Measurements from ENCODE around the gene ETV1. TPM values are rescaled to one million over a fixed set of nuclear protein-coding genes. Genes with fewer than 3 reads are reported as not detected.
A peak's percentile ranks its signal among the peaks of the same experiment; 100 is the strongest.

Gene ETV1
- total RNA-seq, 6 experiments from 2014 or later, result 3.3 to 8.2 (median 5.6) TPM

DNA sequence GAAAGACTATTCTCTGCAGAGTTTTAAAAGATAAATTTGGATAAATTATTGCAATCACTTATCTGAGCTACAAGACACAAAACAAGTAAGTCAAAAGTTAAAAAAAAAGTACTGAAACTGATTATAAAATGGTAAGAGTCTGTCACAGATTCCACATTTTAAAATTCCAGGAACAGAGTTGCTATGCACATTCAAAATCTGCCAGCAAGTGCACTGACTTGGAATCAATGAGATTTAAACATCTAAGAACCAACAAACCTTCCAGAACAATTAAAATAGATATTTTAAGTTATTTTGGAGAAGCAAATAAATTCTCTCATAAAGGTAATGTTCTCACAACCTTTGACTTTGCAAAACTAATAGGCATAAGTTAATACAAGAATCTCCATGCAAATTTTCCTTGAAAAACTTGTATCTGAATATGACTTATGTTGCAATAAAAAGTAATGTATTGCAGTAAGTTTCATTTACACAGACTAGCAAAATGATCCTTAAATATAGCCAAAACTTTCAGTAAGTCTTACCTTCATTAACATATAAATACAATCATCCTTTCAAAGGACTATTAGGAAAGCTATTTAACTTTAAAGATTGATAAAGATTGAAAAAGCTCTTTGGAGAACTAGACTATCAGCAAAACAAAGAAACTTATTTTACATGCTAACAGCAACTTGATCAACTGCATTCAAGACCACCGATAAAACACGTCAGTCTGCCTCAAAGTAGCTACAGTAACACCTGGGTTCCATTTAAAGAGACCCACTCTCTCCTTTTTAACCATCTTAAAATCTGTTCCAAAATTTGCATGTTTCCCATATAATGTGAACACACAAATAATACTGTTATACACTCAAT lies 4.4 kb downstream of the ETV1 start:
- Histone ChIP-seq H3K4me1 (peaks cover 0 to 7% (median 0%) of the 10 kb centered on the region in 4 donors), H3K27me3 (no peaks in the 10 kb centered on the region), H3K9me3 (no peaks in the 10 kb centered on the region), H3K27ac (no peak overlapping the region), H3K36me3 (no peaks in the 10 kb centered on the region), H3K4me3 (no peak overlapping the region)
- intact Hi-C loops (cut with DNase I), result no loop called here
- TF ChIP-seq, protein P1, sequence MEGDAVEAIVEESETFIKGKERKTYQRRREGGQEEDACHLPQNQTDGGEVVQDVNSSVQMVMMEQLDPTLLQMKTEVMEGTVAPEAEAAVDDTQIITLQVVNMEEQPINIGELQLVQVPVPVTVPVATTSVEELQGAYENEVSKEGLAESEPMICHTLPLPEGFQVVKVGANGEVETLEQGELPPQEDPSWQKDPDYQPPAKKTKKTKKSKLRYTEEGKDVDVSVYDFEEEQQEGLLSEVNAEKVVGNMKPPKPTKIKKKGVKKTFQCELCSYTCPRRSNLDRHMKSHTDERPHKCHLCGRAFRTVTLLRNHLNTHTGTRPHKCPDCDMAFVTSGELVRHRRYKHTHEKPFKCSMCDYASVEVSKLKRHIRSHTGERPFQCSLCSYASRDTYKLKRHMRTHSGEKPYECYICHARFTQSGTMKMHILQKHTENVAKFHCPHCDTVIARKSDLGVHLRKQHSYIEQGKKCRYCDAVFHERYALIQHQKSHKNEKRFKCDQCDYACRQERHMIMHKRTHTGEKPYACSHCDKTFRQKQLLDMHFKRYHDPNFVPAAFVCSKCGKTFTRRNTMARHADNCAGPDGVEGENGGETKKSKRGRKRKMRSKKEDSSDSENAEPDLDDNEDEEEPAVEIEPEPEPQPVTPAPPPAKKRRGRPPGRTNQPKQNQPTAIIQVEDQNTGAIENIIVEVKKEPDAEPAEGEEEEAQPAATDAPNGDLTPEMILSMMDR (IDR thresholded peaks at IDR 0.05), result no peak
- TF ChIP-seq POLR2A (IDR thresholded peaks at IDR 0.05), result no peak
- 86% methylated on average over 2 of the region's 2 CpGs for WGBS (ENCODE audit: insufficient coverage, low coverage, low lambda C conversion rate, missing lambda C conversion rate)
- DNase-seq (no peak), ATAC-seq (no peak)

DNA sequence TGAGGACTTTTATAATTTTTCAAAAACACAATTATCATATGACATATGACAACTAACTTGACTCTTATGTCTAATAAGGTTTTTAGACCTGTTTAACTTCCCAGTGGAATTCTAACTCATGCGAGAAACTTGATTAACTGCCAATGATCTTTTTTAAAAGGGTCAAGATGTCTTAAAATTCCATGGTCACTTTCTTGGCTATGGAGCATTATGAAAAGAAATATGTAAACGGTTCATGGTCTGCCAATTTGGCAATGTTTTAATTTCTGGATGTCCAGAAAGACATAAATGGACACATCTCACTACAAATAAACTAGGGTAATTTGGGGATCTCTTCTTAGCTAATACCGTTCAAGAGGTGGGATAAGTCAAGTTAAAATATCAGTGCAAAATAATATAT lies 5.4 kb downstream of the ETV1 start:
- ATAC-seq (no peak), DNase-seq (no peak)
- H3K9me3 ChIP-seq, result no peaks in the 10 kb centered on the region
- peaks cover 0 to 7% (median 0%) of the 10 kb centered on the region in 4 donors for H3K4me1 ChIP-seq
- no peak overlapping the region for H3K4me3 ChIP-seq
- 56% methylated on average over 3 of the region's 3 CpGs for WGBS (ENCODE audit: insufficient coverage, low coverage, low lambda C conversion rate, missing lambda C conversion rate)
- no peaks in the 10 kb centered on the region for H3K27me3 ChIP-seq
- no peak overlapping the region for H3K27ac ChIP-seq
- no peaks in the 10 kb centered on the region for H3K36me3 ChIP-seq
- intact Hi-C loops (cut with DNase I), result no loop called here
- no peak for TF ChIP-seq POLR2A (IDR thresholded peaks at IDR 0.05)
- TF ChIP-seq, protein P1 (IDR thresholded peaks at IDR 0.05), result no peak

DNA sequence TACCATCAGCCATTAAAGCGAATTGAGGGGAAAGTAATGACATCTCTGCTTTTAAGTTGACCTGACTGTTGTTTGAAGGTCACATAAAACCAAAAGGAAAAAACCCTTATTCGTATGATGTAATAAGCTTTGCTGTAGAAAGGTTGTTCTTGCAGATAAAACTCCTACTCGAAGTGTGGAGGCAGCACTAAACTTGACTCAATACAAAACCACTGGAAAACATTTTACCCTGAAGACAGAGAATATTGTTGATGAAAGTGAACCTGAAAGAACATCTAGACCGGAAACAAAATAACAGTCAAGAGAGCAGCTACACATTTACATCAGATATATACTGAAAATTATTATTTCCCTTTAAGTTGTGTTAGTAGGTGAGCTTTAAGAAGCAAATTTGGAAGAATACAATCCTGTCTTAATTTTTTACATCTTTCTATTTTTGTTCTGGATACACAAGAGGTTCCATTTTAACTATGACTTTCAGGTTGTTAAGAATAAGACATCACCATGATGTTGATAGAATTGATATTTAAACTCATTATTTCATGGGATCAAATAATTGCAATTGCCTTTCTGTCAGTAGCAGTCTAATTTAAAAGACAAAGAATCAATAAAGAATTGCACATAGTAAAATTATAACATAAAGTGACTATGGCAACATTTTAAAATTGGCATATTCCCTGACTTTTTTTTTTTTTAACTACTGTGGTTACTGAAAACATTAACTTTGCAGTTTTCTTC lies 6.4 kb downstream of the ETV1 start:
- Histone ChIP-seq H3K27me3 (no peaks in the 10 kb centered on the region), H3K9me3 (no peaks in the 10 kb centered on the region), H3K4me3 (no peak overlapping the region), H3K4me1 (peaks cover 0 to 7% (median 0%) of the 10 kb centered on the region in 4 donors), H3K36me3 (no peaks in the 10 kb centered on the region), H3K27ac (no peak overlapping the region)
- TF ChIP-seq, protein P1 (IDR thresholded peaks at IDR 0.05), result no peak
- no peak for TF ChIP-seq POLR2A (IDR thresholded peaks at IDR 0.05)
- no peak for DNase-seq
- intact Hi-C loops (cut with DNase I), result no loop called here
- ATAC-seq, result no peak
- WGBS (ENCODE audit: insufficient coverage, low coverage, low lambda C conversion rate, missing lambda C conversion rate), result 64% methylated on average over 4 of the region's 4 CpGs

DNA sequence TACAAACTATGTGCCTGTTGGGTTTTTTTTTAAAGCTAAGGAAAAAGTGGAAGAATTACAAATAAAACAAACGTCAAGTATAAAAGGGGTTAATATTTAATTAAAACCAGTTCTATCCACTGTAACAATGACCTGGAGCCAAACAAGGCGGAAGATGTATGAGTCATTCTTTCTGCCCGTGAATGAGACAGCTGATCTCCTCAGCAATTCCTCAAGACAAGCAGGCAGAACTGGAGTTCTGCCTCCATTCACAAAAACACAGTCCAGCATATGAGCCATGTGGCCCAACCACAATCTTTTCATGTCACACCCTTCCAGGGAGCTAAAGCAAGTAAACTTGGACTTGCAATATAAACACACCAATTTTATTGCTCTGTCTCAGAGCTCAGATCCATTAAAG lies 8.4 kb downstream of the ETV1 start:
- no peaks in the 10 kb centered on the region for H3K36me3 ChIP-seq
- DNase-seq (no peak), ATAC-seq (peak; percentile 58 to 86 (median 60))
- 11% methylated on average over 3 of the region's 3 CpGs for WGBS (ENCODE audit: insufficient coverage, low coverage, low lambda C conversion rate, missing lambda C conversion rate)
- TF ChIP-seq, protein P1 (IDR thresholded peaks at IDR 0.05), result no peak
- no peak for TF ChIP-seq POLR2A (IDR thresholded peaks at IDR 0.05)
- H3K27ac ChIP-seq, result no peak overlapping the region
- no peaks in the 10 kb centered on the region for H3K27me3 ChIP-seq
- H3K9me3 ChIP-seq, result no peaks in the 10 kb centered on the region
- intact Hi-C loops (cut with DNase I), result no loop called here
- no peaks in the 10 kb centered on the region for H3K4me1 ChIP-seq
- no peak overlapping the region for H3K4me3 ChIP-seq

Data from right lobe of liver (tissue), 6 donors.